HL-60/S4 treated with retinoic acid at 250 ng/mL for 4 days and 3 days (cell line): ENCODE results near the gene ELMOD3.
"Not testable (repeated sequence)": the region's sequence is repeated elsewhere in the genome, so short reads cannot be mapped to it uniquely, and the experiment has no call there.

Experiments
- in situ Hi-C: fragments of 300-500 bp; cut with MboI; formaldehyde crosslinking; loops from 2 replicates; pipeline ENCODE4 v1.7.0; 2022; ENCODE audit warnings: low sequenced_read_pairs

Gene ELMOD3

DNA sequence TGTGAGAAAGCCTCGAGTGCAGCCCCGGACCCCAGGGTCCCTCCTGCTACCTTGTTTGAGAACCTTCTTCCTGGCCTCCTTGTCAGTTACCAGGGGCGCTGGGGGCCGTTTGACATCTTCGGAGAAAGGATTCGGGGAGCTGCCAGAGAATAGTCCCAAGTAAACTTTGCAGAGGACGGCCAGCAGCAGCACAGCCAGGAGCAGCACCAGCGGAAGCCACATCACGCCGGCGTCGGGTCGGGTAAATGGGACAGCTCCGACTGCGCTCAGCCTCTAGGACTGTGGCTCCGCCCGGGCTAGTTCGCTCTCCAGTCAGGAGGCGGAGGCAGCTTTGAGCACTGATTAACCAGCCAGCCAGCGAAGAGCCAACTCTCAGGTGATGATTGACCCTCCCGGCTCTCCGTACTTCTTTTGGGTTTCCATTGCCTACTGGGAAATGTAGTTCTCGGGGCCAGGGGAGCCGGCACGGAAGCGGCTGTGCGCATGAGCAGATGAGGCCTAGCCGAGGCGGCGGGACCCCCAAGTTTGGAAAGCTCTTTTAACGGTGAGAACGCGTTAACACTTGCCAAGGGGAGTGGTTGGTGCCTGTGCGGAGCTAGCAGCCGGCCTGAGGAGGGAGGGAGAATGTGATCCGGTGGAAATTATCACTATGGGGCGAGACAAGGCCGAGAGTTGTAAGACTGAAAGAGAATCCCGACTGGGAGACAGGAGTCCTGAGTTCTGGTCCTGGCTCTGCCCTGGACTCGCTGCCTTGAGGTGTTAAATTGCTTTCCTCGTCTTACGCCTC lies at the start of gene ELMOD3, which contains the start of gene RETSAT:
TSS of gene ELMOD3 (plus strand) at position 484 of the 787 bp plus-strand sequence. CDS start 2,430 bp downstream, outside the sequence.
TSS of gene RETSAT (minus strand) at position 243 of the 787 bp plus-strand sequence. CDS start at position 222, 21 bp downstream.
- in situ Hi-C loops: no loop called here

GRCh38 chr2:85307527-85307897 lies 47.1 kb upstream of the ELMOD3 start:
- in situ Hi-C loops: no loop called here

DNA sequence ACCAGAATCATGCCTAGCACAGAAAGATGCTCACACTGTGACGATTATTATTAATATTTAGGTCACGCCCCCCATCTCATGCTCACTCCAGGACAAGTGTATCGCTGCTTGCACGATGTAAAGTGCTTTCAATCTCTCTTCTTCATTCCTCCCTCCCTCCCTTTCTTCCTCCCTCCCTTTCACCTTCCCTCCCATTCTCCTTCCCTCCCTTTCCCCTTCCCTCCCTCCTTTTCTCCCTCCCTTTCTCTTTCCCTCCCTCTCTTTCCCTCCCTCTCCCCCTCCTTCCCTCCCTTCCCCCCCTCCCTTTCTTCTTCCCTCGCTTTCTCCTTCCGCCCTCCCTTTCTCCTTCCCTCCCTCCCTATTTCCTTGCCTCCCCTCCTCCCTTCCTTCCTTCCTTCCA lies 46.4 kb upstream of the ELMOD3 start:
- in situ Hi-C loops: no loop called here

DNA sequence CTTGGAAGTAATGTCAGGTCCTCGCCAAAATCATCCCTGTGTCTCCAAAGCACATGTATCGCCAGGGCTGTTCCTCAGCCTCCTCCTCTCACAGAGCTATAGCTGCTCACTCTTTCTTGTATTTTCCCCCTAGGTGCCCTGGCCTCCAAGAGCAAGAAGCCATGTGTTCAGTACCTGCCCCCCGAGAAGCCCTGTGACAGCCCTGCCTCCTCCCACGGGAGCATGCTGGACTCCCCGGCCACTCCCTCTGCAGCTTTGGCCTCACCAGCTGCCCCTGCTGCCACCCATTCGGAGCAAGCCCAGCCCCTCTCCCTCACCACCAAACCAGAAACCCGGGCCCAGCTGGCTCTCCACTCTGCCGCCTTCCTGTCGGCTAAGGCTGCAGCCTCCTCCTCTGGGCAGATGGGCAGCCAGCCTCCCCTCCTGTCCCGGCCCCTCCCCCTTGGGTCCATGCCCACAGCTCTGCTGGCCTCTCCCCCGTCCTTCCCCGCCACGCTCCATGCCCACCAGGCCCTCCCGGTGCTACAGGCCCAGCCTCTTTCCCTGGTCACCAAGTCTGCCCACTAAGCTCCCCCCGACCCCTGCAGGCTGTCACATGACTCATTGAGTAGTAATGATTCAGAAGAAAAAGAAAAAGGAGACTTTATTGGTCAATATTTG lies 45.5 kb upstream of the ELMOD3 start:
- in situ Hi-C loops: no loop called here

DNA sequence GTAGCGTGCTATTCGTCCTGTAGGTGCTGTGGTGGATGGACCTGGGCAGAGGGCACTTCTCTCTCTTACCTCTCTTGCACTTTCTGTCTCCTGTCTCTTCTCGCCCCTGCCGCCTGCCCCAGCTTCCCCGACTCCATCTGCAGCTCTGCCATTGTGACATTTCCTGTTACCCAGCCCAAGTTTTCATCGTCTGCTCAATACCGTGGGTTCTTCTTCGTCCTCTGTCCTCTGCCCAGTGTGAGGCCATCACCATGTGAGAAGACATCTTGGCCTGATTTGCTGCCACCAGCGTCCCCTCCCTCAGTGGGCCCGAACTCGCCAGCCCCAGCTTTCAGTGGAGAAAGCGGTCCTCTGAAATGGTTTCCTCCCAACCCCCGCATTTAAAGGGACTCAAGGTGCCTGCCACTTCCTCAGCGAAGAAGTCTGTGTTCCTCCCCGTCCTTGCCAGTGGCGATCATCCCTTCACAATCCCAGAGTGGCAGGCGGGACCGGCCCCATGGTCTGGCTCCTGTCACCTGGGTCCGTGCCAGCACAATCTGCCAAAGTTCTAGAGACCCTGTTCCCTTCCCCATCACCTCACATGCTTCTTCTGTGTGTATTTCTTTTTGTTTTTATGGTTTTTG lies 44.8 kb upstream of the ELMOD3 start:
- in situ Hi-C loops: no loop called here

GRCh38 chr2:85310330-85310729 lies 44.2 kb upstream of the ELMOD3 start:
- in situ Hi-C loops: no loop called here

GRCh38 chr2:85312404-85312803 lies 42.2 kb upstream of the ELMOD3 start:
- in situ Hi-C loops: no loop called here

DNA sequence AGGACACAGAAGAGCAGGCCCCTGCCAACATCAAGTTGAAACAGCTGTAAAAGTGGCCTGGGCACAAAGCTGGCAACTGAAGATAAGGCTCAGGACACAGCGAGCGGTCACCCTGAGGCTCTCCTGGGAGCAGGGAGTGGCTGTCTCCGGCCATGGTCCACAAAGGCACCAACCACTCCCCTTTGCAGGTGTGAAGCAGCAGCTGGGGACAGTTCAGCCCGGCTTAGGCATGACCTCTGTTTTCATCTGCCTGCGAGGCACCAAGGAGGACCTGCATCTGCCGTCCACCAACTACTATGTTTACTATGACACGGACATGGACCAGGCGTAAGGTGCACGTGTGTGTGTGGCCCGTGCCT lies 39.7 kb upstream of the ELMOD3 start:
- in situ Hi-C loops: no loop called here

- in situ Hi-C loops: not testable (repeated sequence)
Observed at GRCh38 chr2:85315921-85316320, 38.6 kb upstream of the ELMOD3 start.

GRCh38 chr2:85318222-85319074 lies 36.1 kb upstream of the ELMOD3 start:
- in situ Hi-C loops: no loop called here

DNA sequence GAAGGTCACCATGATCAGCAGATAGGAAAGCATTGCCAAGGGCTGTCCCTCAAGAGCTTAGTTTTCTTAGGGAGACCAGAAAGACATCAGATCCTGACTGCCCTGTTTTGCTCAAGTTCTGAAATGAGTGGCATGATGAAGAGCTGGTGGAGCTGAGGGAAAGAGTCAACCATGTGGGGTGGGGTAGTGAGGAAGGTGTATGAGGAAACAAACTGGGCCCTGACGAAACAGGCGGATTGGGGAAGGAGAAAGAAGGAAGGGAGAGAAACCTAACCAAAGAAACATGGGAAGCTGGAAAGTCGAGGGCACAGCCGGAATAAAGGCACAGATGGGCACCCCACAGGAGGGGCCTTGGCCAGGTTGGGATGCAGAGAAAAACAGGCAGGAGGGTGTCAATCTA lies 34.8 kb upstream of the ELMOD3 start:
- in situ Hi-C loops: no loop called here

- in situ Hi-C loops: no loop called here
Observed at GRCh38 chr2:85323351-85323987, 31.1 kb upstream of the ELMOD3 start.

DNA sequence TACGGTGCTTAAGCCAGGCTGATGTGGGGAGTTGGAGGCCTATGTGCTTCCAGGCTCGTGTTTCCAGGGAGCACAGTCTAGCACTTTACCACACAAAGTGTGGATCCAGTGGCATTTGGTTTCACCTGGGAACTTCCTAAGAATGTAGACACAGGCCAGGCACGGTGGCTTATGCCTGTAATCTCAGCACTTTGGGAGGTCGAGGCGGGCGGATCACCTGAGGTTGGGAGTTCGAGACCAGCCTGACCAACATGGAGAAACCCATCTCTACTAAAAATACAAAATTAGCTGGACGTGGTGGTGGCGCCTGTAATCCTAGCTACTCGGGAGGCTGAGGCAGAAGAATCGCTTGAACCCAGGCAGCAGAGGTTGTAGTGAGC lies 30.6 kb upstream of the ELMOD3 start:
- in situ Hi-C loops: not testable (repeated sequence)

DNA sequence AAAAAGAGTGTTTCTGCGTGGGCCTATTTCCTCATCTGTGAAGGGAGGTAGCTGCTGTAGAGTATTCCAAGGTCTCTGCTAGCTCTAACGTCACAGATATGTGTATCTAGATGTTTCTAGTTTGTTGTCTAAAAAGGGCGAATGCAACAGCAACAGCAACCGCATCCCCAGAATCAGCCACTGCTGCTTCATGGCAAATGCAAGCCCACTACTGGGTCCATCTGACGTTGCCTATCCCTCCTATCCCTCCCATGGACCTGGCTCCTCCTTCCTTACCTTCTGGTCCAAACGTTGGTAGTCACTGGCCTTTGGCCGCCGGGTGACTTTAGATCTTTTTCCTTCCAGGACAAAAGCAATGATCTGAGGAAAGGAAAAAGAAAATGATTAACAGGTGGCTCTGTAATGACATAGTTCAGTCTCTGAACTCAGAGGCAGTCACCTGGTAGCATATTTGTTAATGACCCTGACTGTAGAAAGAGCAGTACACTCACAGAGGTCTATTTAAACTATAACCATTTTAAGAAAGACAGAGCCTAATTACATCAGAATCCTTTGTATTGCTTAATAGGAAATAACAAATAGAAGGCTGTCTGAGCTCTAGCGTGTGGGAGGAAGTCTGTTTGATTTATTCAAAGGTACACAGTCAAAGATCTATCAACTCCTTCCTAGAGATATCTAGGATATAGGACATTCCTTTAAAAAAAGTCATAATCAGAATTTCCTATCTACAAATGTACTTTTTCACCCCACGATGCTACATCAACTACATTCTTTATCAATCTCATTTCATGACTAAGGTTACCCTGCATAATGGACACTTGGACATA lies 29.7 kb upstream of the ELMOD3 start:
- in situ Hi-C loops: no loop called here

DNA sequence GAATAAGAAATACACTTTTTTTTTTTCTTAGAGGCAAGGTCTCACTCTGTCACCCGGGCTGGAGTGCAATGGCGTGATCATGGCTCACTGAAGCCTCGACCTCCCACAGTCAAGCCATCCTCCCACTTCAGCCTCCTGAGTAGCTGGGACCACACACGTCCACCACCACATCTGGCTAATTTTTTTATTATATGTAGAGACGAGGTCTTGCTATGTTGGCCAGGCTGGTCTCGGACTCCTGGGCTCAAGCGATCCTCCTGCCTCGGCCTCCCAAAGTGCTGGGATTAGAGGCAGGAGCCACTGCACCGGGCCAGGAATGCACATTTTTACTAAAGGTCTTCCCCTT lies 29.1 kb upstream of the ELMOD3 start:
- in situ Hi-C loops: no loop called here

DNA sequence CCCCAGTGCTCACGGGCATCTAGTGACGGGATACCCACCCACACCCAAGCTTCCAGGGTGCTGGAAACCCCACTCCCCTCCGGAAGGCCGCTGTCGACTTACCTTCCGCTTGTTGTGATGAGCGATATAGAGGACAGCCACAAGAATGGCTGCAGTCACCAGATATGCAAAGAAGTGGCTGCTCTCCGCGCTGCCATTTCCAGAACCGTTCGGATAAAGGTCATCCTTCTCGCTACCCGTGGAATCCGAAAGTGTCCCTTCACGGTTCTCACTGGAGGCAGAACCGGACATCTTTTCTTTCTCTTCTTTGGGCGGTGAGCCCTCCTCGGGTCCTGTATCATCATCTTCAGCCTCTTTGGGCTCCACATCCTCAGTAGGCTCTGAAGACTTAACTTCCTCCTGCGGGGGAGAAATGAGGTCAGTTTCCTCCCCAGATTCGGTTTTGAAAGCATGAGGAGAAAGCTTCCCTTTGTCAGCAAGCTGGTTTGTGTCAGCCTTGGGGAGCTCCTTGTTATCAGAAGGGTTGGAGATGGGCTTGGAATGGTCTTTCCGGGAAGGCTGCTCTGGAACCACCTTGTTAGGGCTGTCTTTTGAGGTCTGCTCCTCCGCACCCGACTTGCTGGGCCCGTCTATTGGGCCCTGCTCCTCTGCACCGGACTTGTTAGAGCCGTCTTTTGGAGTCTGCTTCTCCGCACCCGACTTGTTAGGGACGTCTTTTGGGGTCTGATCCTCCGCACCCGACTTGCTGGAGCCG lies 28.0 kb upstream of the ELMOD3 start:
- in situ Hi-C loops: no loop called here

DNA sequence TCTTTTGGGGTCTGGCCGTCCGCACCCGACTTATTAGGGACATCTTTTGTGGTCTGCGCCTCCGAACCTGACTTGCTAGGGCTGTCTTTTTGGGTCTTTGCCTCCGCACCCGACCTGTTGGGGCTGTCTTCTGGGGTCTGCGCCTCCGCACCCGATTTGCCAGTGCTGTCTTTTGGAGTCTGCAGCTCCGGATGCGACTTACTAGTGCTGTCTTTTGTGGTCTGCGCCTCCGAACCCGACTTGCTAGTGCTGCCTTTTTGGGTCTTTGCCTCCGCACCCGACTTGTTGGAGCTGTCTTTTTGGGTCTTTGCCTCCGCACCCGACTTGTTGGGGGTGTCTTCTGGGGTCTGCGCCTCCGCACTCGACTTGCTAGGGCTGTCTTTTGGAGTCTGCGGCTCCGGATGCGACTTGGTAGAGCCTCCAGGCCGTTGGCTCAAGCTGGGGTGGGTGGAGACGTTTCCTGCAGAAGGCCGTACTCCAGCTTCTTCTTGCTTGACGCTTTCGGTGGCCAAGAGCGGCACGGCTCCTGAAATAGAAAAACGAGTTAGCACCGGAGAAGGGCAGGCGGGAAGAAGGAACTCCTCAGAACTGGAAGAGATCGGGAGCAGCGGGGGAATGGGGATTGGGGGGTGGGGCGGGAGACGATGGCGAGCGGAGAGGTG lies 27.3 kb upstream of the ELMOD3 start:
- in situ Hi-C loops: no loop called here

DNA sequence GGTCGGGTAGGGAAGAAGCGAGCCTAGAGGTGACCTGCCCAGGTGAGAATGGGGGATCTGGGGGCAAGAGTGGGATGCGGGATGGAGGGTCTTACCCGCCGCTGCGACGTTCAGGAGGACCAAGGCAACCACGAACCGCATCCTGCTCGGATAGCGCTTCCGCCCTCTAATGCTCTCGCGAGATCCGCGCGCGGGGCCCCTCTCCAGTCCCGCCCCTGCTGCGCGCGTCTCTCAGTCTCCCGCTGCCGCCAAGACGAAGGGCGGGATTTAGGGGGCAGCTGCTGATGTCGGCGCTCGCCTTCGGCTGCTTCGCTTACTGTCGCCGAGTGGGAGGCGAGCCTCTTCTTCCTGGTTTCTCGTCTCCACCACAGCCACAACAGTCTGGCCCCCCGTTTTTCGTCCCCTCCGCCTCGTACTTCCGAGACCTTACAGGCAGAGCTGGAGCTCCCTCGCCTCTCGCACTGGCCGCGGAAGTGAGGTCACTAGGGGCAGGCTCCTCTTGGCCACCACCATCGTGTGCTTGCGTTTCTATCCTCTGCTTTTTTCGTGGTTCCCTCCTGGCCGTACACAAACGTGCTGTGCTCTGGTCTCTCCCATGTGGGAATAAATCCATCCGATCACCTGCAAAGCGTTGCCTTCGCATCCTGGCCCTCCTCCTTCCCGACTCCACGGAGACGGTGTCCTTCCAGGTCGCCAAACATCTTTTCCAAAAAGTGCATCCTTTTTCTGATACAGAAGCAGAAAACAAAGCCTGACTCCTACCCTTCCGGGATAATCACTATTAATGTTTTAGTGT lies 26.5 kb upstream of the ELMOD3 start, which contains the start of gene TGOLN2:
TSS of gene TGOLN2 (minus strand) at position 168 of the 796 bp plus-strand sequence. CDS start at position 141, 27 bp downstream.
- in situ Hi-C loops: no loop called here
